Raji (cell line): Measurements from ENCODE around the gene TTLL11.

Experiments
- POLR2A ChIP-seq: IDR thresholded peaks from 2 replicates; pipeline ENCODE4 v1.6.1; 2011; ENCODE audit warnings: low read depth, low read length, control low read depth; ENCODE audit not compliant: insufficient read depth

TTLL11 gene

GRCh38 chr9:122084026-122084675, 9.0 kb downstream of the TTLL11 start:
- TF ChIP-seq POLR2A, result no peak

- TF ChIP-seq POLR2A, result no peak
Observed at GRCh38 chr9:122080986-122081385, 12.1 kb downstream of the TTLL11 start.

- TF ChIP-seq POLR2A, result no peak
Observed at GRCh38 chr9:122078557-122078956, 14.6 kb downstream of the TTLL11 start.

- no peak for TF ChIP-seq POLR2A
Observed at GRCh38 chr9:122076773-122077172, 16.3 kb downstream of the TTLL11 start.

- TF ChIP-seq POLR2A, result no peak
Observed at GRCh38 chr9:122076117-122076516, 17.0 kb downstream of the TTLL11 start.

GRCh38 chr9:122075135-122076030, 17.7 kb downstream of the TTLL11 start:
- no peak for TF ChIP-seq POLR2A

GRCh38 chr9:122071715-122072114, 21.4 kb downstream of the TTLL11 start:
- TF ChIP-seq POLR2A, result no peak

- no peak for TF ChIP-seq POLR2A
Observed at GRCh38 chr9:122070728-122071515, 22.2 kb downstream of the TTLL11 start.

- no peak for TF ChIP-seq POLR2A
Observed at GRCh38 chr9:122065923-122066629, 27.0 kb downstream of the TTLL11 start.

- TF ChIP-seq POLR2A, result no peak
Observed at GRCh38 chr9:122060481-122060880, 32.6 kb downstream of the TTLL11 start.

GRCh38 chr9:122059955-122060324, 33.2 kb downstream of the TTLL11 start:
- TF ChIP-seq POLR2A, result no peak

GRCh38 chr9:122059214-122059954, 33.7 kb downstream of the TTLL11 start:
- no peak for TF ChIP-seq POLR2A

GRCh38 chr9:122058709-122059108, 34.4 kb downstream of the TTLL11 start:
- no peak for TF ChIP-seq POLR2A

- TF ChIP-seq POLR2A, result no peak
Observed at GRCh38 chr9:122058051-122058450, 35.1 kb downstream of the TTLL11 start.

- no peak for TF ChIP-seq POLR2A
Observed at GRCh38 chr9:122057211-122057610, 35.9 kb downstream of the TTLL11 start.

GRCh38 chr9:122056484-122056883, 36.6 kb downstream of the TTLL11 start:
- no peak for TF ChIP-seq POLR2A
